Ramos (cell line): ENCODE results near the gene MYADML2.

ENCODE experiments used
- in situ Hi-C: fragments of 300-500 bp; cut with MboI; formaldehyde crosslinking; loops from one replicate; pipeline ENCODE4 v1.14.3; 2022; ENCODE audit warnings: low sequenced_read_pairs; ENCODE audit not compliant: unreplicated experiment

Gene MYADML2

GRCh38 chr17:81959362-81960129 lies 12.5 kb upstream of the MYADML2 start:
- in situ Hi-C loops = loop anchor here (5.0 to 10.0 kb wide), 2 partner anchors 63 to 195 kb away; partner anchors contain the start of genes CENPX and LRRC45

- in situ Hi-C loops = loop anchor here (5.0 to 10.0 kb wide), 2 partner anchors 64 to 196 kb away; partner anchors contain the start of genes CENPX and LRRC45
Observed at GRCh38 chr17:81958633-81959342, 11.8 kb upstream of the MYADML2 start.

GRCh38 chr17:81957691-81958432 lies 10.8 kb upstream of the MYADML2 start:
- in situ Hi-C loops = loop anchor here (5.0 to 10.0 kb wide), 2 partner anchors 64 to 197 kb away; partner anchors contain the start of genes CENPX and LRRC45

GRCh38 chr17:81956607-81957589 lies 9.9 kb upstream of the MYADML2 start:
- in situ Hi-C loops = loop anchor here (5.0 to 10.0 kb wide), 2 partner anchors 65 to 198 kb away; partner anchors contain the start of genes CENPX and LRRC45

GRCh38 chr17:81955756-81956544 lies 8.9 kb upstream of the MYADML2 start:
- in situ Hi-C loops = loop anchor here (5.0 to 10.0 kb wide), 2 partner anchors 66 to 199 kb away; partner anchors contain the start of genes CENPX and LRRC45

- in situ Hi-C loops = loop anchor here (5.0 to 10.0 kb wide), 2 partner anchors 67 to 200 kb away; partner anchors contain the start of genes CENPX and LRRC45
Observed at GRCh38 chr17:81955058-81955681, 8.1 kb upstream of the MYADML2 start.

- in situ Hi-C loops = loop anchor here (5.0 to 10.0 kb wide), 2 partner anchors 68 to 200 kb away; partner anchors contain the start of genes CENPX and LRRC45
Observed at GRCh38 chr17:81954131-81955057, 7.4 kb upstream of the MYADML2 start.

GRCh38 chr17:81953443-81953842 lies 6.4 kb upstream of the MYADML2 start:
- in situ Hi-C loops = loop anchor here (10.0 kb wide), 1 partner anchor 201 kb away; no protein-coding TSS in a partner anchor

GRCh38 chr17:81952792-81953228 lies 5.8 kb upstream of the MYADML2 start:
- in situ Hi-C loops = loop anchor here (10.0 kb wide), 1 partner anchor 202 kb away; no protein-coding TSS in a partner anchor

GRCh38 chr17:81951785-81952684 lies 5.0 kb upstream of the MYADML2 start:
- in situ Hi-C loops = loop anchor here (10.0 kb wide), 1 partner anchor 203 kb away; no protein-coding TSS in a partner anchor

- in situ Hi-C loops = loop anchor here (10.0 kb wide), 1 partner anchor 204 kb away; no protein-coding TSS in a partner anchor
Observed at GRCh38 chr17:81950501-81950900, 3.5 kb upstream of the MYADML2 start.

- in situ Hi-C loops = no loop called here
Observed at GRCh38 chr17:81948635-81949378, 1.8 kb upstream of the MYADML2 start.

- in situ Hi-C loops = no loop called here
Observed at GRCh38 chr17:81944858-81945257, 2.2 kb downstream of the MYADML2 start.

GRCh38 chr17:81942167-81942553 lies 4.9 kb downstream of the MYADML2 start:
- in situ Hi-C loops = no loop called here
